PC-3 (cell line): ENCODE data around the gene PFN3. TPM values are rescaled to one million over a fixed set of nuclear protein-coding genes. Genes with fewer than 3 reads are reported as not detected.

ENCODE experiments used
- ATAC-seq: fragments of 200-7000 bp; cut with Tn5 transposase; 2 replicates; pipeline ENCODE4 v1.9.1; 2020; ENCODE audit warnings: mild to moderate bottlenecking, moderate library complexity
- BruUV-seq: library from RNA; stranded (reverse); fragments of 400-500 nt; replicated peaks from 2 replicates; lab custom pipeline; 2021; lab: Mats Ljungman, UMichigan
- CTCF ChIA-PET: fragments of 300-600 bp; sonication (Branson Sonifier 250); formaldehyde crosslinking; loops from one replicate; lab custom pipeline; 2022; ENCODE audit warnings: antibody characterized with exemption; lab: Charles Lee
- POLR2A ChIA-PET: fragments of 300-600 bp; sonication (Branson Sonifier 250); formaldehyde crosslinking; loops from one replicate; lab custom pipeline; 2022; ENCODE audit warnings: antibody characterized with exemption; ENCODE audit not compliant: unreplicated experiment; lab: Charles Lee
- DNase-seq: peaks from one replicate; pipeline ENCODE4 v3.0.0-alpha.2; 2015
- H2AFZ ChIP-seq: fragments of 300-600 bp; sonication (generic); 2 replicates; pipeline ENCODE4 v1.6.0; 2016; ENCODE audit warnings: antibody characterized with exemption, low read length
- H3F3A ChIP-seq: fragments of 300-600 bp; sonication (generic); one replicate; pipeline ENCODE4 v1.6.0; 2017; ENCODE audit warnings: antibody characterized with exemption, low read length, control low read depth, mild to moderate bottlenecking; ENCODE audit not compliant: unreplicated experiment
- H3K27ac ChIP-seq: fragments of 300-600 bp; sonication (generic); 2 replicates; pipeline ENCODE4 v1.5.1; 2016; ENCODE audit warnings: mild to moderate bottlenecking, low read length
- H3K27me3 ChIP-seq: fragments of 300-600 bp; sonication (generic); 2 replicates; pipeline ENCODE4 v1.6.1; 2016; ENCODE audit warnings: low read length, mixed read lengths
- H3K36me3 ChIP-seq: fragments of 300-600 bp; sonication (generic); 2 replicates; pipeline ENCODE4 v1.6.1; 2016; ENCODE audit warnings: low read depth, mixed run types, low read length, mixed read lengths
- H3K4me1 ChIP-seq: fragments of 300-600 bp; sonication (generic); 2 replicates; pipeline ENCODE4 v1.5.1; 2016; ENCODE audit warnings: low read length; ENCODE audit not compliant: insufficient read depth
- H3K4me2 ChIP-seq: fragments of 300-600 bp; sonication (generic); 2 replicates; pipeline ENCODE4 v1.6.0; 2016; ENCODE audit warnings: low read length
- H3K4me3 ChIP-seq: fragments of 300-600 bp; sonication (generic); 2 replicates; pipeline ENCODE4 v1.5.1; 2016; ENCODE audit warnings: mild to moderate bottlenecking, low read length, mixed read lengths
- H3K79me2 ChIP-seq: fragments of 300-600 bp; sonication (generic); 2 replicates; pipeline ENCODE4 v1.6.1; 2017; ENCODE audit warnings: low read length, mixed read lengths
- H3K9ac ChIP-seq: fragments of 300-600 bp; sonication (generic); 2 replicates; pipeline ENCODE4 v1.6.0; 2016; ENCODE audit warnings: mild to moderate bottlenecking, low read length
- H3K9me2 ChIP-seq: fragments of 300-600 bp; sonication (generic); replicated peaks from 2 replicates; pipeline ENCODE4 v1.6.1; 2016; ENCODE audit warnings: mixed run types, low read length, mixed read lengths
- H3K9me3 ChIP-seq: fragments of 300-600 bp; sonication (generic); 2 replicates; pipeline ENCODE4 v1.6.1; 2016; ENCODE audit warnings: low read length, mixed read lengths
- H4K20me1 ChIP-seq: fragments of 300-600 bp; sonication (generic); 2 replicates; pipeline ENCODE4 v1.6.1; 2016; ENCODE audit warnings: low read length, mixed read lengths
- EZH2 ChIP-seq: fragments of 300-600 bp; sonication (generic); IDR thresholded peaks from one replicate; pipeline ENCODE4 v1.6.1; 2017; ENCODE audit warnings: antibody characterized with exemption, mild to moderate bottlenecking, low read length; ENCODE audit not compliant: unreplicated experiment
- EZH2phosphoT487 ChIP-seq: fragments of 300-600 bp; sonication (generic); IDR thresholded peaks from 2 replicates; pipeline ENCODE4 v1.6.1; 2018; ENCODE audit warnings: mild to moderate bottlenecking, antibody characterized with exemption, low read length, borderline replicate concordance
- intact Hi-C: fragments of 100-400 bp; cut with micrococcal nuclease; formaldehyde crosslinking; loops from 2 replicates; pipeline ENCODE4 v1.9.0; 2023
- total RNA-seq: library from RNA; depleted of rRNA; stranded (reverse); fragments of >200 nt; gene quantifications from 2 replicates; pipeline ENCODE4 v1.2.3, GENCODE V29; 2014
- TF ChIP-seq, protein P1 (sequence below): fragments of 300-600 bp; sonication (generic); conservative IDR thresholded peaks from 2 replicates; pipeline ENCODE4 v1.5.1; 2017; ENCODE audit warnings: antibody characterized with exemption, low read depth, mild to moderate bottlenecking, low read length

Gene PFN3
- total RNA-seq, 1 experiment from 2014 or later = not detected

DNA sequence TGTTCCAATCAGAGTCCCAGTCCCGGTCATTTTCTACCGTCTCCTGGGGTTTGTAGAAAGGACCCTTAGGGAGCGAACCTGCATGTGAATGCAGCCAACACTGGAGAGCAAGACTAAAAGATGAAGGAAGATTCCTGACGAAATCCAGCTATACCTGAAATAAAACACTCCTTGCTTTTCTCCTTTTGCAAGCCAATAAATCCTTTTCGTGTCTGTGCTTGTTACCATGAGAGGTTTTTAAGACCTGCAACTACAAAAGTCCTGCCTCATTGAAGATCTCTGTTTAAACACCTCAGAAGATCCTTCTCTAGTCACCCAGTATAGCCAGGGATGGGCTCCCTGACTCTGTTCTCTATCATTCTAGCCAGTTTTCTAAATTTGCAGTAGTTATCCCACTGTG, 26.2 kb downstream of the PFN3 start:
- H3K9me2 ChIP-seq = no peaks in the 10 kb centered on the region
- peaks cover 10% of the 10 kb centered on the region for H3K4me1 ChIP-seq
- no peaks in the 10 kb centered on the region for H3K27me3 ChIP-seq
- intact Hi-C loops = no loop called here
- H3K9me3 ChIP-seq = no peaks in the 10 kb centered on the region
- no peak overlapping the region for H3K9ac ChIP-seq
- TF ChIP-seq EZH2 (no peak), EZH2phosphoT487 (no peak)
- TF ChIP-seq, protein P1, sequence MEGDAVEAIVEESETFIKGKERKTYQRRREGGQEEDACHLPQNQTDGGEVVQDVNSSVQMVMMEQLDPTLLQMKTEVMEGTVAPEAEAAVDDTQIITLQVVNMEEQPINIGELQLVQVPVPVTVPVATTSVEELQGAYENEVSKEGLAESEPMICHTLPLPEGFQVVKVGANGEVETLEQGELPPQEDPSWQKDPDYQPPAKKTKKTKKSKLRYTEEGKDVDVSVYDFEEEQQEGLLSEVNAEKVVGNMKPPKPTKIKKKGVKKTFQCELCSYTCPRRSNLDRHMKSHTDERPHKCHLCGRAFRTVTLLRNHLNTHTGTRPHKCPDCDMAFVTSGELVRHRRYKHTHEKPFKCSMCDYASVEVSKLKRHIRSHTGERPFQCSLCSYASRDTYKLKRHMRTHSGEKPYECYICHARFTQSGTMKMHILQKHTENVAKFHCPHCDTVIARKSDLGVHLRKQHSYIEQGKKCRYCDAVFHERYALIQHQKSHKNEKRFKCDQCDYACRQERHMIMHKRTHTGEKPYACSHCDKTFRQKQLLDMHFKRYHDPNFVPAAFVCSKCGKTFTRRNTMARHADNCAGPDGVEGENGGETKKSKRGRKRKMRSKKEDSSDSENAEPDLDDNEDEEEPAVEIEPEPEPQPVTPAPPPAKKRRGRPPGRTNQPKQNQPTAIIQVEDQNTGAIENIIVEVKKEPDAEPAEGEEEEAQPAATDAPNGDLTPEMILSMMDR = no peak
- H2AFZ ChIP-seq = no peak overlapping the region
- H3K4me3 ChIP-seq = no peak overlapping the region
- DNase-seq = no peak
- ATAC-seq = no peak
- no peaks in the 10 kb centered on the region for H3K36me3 ChIP-seq
- no peaks in the 10 kb centered on the region for H3F3A ChIP-seq
- H4K20me1 ChIP-seq = no peaks in the 10 kb centered on the region
- no peaks in the 10 kb centered on the region for H3K79me2 ChIP-seq
- BruUV-seq = no TSS peak
- H3K4me2 ChIP-seq = no peak overlapping the region
- POLR2A ChIA-PET = no interaction called here
- CTCF ChIA-PET = no interaction called here
- no peak overlapping the region for H3K27ac ChIP-seq

DNA sequence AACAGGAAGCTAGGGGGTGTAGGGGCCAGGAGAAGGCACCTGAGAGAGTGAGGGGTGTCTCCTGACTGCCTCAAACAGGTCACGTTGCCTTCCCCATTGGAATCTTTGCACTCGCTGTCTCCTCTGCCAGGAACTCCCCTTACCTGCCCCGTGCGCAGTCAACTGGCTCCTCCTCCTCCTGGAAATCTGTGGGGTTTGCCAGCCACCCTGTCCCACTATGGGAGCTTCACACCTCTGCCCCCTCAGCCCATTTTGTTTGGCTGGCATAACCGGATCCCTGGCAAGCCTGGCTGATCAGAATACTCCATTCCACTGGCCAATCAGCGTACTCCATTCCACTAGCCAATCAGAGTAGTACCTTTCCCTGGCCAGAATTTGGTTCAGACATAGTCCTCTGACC, 26.7 kb downstream of the PFN3 start:
- Histone ChIP-seq H3K9ac (no peak overlapping the region), H3K9me2 (no peaks in the 10 kb centered on the region), H3K27me3 (no peaks in the 10 kb centered on the region), H3K27ac (no peak overlapping the region), H3K4me1 (peaks cover 6% of the 10 kb centered on the region), H3K4me2 (no peak overlapping the region), H3K9me3 (no peaks in the 10 kb centered on the region), H2AFZ (no peak overlapping the region), H3K36me3 (no peaks in the 10 kb centered on the region), H3K79me2 (no peaks in the 10 kb centered on the region), H3F3A (no peaks in the 10 kb centered on the region), H3K4me3 (no peak overlapping the region), H4K20me1 (no peaks in the 10 kb centered on the region)
- DNase-seq = no peak
- ChIA-PET CTCF (no interaction called here), POLR2A (no interaction called here)
- intact Hi-C loops = no loop called here
- ATAC-seq = no peak
- BruUV-seq = no TSS peak
- TF ChIP-seq, protein P1 = no peak

DNA sequence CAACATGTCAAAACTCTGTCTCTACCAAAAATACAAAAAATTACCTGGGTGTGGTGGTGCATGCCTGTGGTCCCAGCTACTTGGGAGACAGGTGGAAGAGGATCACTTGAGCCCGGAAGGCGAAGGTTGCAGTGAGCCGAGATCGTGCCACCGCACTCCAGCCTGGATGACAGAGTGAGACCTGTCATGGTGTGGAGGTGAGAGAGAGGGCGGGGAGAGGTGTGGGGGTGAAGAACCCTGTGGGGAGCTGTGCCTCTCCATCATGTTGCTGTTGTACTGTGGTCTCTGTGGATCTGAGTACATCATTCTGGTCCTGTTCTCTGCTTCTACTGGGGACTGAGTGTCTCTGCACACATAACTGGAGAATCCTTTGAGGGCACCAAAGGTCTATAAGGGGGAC, 27.6 kb downstream of the PFN3 start:
- Histone ChIP-seq H3K79me2 (no peaks in the 10 kb centered on the region), H3K4me1 (peaks cover 6% of the 10 kb centered on the region), H3K4me2 (no peak overlapping the region), H3K27me3 (no peaks in the 10 kb centered on the region), H3F3A (no peaks in the 10 kb centered on the region), H3K9me2 (no peaks in the 10 kb centered on the region), H3K9ac (no peak overlapping the region), H3K9me3 (no peaks in the 10 kb centered on the region), H4K20me1 (no peaks in the 10 kb centered on the region), H3K27ac (no peak overlapping the region), H3K36me3 (no peaks in the 10 kb centered on the region), H2AFZ (no peak overlapping the region), H3K4me3 (no peak overlapping the region)
- DNase-seq = no peak
- POLR2A ChIA-PET = no interaction called here
- CTCF ChIA-PET = interaction anchor here (0.6 to 3.2 kb wide), 3 partner anchors 17 to 99 kb away, joined by 3 to 35 read pairs (median 3); no protein-coding TSS in a partner anchor
- intact Hi-C loops = no loop called here
- TF ChIP-seq EZH2 (no peak), EZH2phosphoT487 (no peak)
- TF ChIP-seq, protein P1 = no peak
- ATAC-seq = no peak
- BruUV-seq = no TSS peak
